ENCODE results near the gene TMEM30B.

Gene TMEM30B

DNA sequence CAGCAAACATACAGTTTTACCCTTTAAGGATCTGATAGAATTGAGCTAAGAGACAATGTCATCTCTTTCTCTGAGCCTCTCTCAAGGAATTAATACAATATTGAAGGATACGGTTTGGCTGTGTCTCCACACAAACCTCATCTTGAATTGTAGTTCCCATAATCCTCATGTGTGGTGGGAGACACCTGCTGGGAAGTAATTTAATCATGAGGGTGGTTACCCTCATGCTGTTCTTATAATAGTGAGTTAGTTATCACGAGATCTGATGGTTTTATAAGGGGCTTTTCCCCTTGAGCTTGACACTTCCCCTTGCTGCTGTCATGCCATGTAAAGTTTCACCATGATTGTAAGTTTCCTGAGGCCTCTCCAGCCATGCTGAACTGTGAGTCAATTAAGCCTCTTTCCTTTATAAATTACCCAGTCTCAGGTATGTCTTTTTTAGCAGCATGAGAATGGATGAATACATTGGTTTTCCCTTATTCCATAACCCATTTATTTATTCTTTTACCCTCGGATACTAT lies 47.6 kb downstream of the TMEM30B start:
- DNase-seq (ENCODE audit: low read depth in 2 of 2): no peak

- DNase-seq (ENCODE audit: low read depth in 2 of 2): no peak
Observed at GRCh38 chr14:61231810-61232209, 49.3 kb downstream of the TMEM30B start.

DNA sequence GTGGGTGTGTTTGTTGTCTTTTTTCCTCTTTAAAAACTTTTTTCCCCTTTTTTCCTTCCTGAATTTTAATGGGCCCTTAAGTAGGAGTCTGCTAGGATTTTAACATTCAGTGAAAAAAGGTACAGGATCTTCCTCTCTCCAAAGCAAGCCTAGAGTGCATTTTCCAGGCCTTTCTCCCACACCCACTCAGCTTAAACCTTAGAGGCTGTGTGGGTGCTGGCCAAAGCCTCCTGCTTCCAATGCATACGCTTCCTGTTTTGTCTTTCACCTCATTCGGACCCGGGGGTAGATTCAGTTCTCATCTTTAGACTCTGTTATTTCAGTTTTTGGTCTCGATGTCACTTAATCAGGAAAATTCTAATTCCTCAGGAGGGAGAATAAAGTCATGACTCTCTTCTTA lies 51.2 kb downstream of the TMEM30B start:
- no peak for DNase-seq (ENCODE audit: low read depth in 2 of 2)

DNA sequence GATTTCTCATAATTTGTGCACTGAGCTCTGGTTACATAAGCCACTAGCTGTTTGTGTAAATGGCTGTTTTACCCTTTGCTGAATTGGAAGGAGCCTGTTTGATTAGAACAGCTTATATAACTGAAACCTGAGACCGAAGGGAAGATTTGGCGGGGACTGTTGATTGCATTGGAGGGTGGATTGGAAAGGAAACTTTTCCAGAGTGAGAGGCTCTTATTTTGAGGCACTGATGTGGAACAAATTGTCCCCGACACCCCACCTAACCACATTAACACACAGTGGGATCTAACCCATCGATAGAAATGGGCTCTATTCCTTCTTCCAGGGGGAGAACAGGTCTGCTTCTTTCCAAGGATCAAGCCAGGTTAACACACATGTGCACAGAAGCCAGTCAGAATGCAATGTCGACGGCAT lies 51.7 kb downstream of the TMEM30B start:
- DNase-seq (ENCODE audit: low read depth in 2 of 2): no peak

- no peak for DNase-seq (ENCODE audit: low read depth in 2 of 2)
Observed at GRCh38 chr14:61227884-61228591, 53.1 kb downstream of the TMEM30B start.
